Islet precursor cell (in vitro differentiated cells): Measurements from ENCODE around the gene RTL1.

ENCODE experiments used
- DNase-seq: peaks from one replicate; pipeline ENCODE4 v3.0.0-alpha.2; 2018

The RTL1 gene

GRCh38 chr14:100903672-100904185, at the start of gene RTL1:
Gene RTL1 (minus strand): TSS chr14:100903722. CDS start chr14:100884788, 18,934 bp downstream.
- peak; percentile 35 for DNase-seq

- no peak for DNase-seq
Observed at GRCh38 chr14:100950024-100950423, 46.5 kb upstream of the RTL1 start.

DNA sequence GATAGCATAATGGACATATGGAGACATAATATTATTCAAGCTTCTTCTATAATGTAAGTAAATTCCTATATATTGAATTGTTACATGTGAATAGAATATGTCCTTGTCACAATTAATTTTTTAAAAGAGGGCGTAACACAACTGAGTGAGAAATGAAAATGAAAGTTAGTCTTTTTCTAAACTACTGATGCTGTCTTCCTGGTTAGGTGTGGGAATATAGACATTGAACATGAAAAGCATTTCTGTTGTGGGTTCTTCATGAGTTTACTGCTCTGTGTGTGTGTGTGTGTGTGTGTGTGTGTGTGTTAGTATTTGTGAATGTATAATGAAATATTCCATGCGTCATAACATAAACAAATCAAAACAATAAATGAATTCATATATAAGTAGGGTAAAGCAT, 40.5 kb upstream of the RTL1 start:
- DNase-seq, result no peak

- no peak for DNase-seq
Observed at GRCh38 chr14:100930270-100930669, 26.7 kb upstream of the RTL1 start.

DNA sequence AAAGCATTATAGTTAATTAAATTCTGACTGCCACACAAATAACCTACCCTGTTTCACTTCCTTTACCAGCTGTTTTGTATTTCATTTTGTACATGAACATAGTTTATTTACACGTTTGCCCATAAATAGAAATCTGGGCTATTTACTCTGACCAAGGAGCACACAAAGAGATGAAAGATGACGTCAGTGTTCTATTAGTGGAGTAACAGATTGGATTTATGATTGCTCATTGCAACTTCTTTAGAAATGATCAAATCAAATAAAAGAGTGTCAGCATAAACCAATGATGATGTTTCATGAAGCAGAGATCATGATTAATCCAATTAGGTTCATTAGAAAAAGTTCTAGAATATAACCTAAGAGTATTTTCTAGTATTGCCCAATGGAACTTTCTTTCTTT, 12.0 kb upstream of the RTL1 start:
- no peak for DNase-seq

DNA sequence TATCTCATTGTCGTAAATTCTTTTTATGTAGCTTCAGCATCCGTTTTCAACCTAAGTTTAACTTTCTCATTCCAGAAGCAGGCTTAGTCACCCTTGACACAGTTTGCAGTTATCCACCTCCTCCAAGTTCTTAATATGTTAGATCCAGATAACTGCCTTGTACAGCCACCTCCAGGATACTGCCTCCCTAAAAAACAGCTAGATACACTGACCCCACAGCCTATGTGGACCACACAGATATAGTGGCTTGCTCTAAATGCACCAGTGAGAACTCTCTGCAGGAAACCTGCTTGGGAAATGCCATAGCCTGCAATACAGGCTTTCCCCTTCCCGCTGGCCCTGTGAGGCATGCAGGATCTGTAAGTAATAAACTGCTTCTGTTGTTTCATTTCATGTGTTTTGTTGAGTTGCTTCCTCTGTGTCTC, 11.1 kb upstream of the RTL1 start:
- DNase-seq, result no peak

GRCh38 chr14:100911665-100912316, 8.3 kb upstream of the RTL1 start:
- no peak for DNase-seq

DNA sequence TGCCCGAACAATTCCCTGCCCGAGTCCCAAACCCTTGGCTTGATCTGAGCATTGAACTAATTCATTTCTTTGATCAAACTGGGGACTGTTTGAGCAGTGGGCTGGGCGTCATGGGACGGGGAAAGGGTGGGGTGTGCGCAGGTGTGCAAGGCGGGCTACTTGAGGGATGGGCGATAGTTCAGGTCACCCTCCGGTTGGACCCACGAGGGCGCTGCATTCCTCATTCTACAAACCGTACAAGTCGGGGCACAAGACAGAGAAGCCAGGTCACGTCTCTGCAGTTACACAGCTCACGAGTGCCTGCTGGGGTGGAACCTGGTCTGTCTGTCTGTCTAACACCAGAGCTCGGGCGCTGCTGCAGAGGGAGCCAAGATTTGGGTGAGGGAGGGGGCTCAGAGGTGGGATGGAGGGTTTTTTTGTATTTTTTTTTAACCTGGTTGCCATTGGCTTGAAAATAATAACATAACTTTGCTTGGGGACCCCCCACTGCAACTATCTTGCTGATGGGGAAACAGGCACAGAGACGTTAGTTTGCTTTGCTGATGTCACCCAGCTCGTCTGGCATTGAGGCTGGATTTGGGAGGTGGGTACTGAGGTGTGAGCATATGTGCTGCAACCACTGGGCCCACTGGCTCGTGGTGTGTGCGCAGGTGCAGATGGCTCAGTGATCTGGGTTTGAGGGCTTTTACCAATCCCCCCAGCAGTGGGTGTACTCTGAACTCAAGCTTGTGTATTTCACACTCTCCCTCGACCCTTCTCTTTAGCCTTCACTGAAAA, 7.6 kb upstream of the RTL1 start:
- DNase-seq, result no peak

DNA sequence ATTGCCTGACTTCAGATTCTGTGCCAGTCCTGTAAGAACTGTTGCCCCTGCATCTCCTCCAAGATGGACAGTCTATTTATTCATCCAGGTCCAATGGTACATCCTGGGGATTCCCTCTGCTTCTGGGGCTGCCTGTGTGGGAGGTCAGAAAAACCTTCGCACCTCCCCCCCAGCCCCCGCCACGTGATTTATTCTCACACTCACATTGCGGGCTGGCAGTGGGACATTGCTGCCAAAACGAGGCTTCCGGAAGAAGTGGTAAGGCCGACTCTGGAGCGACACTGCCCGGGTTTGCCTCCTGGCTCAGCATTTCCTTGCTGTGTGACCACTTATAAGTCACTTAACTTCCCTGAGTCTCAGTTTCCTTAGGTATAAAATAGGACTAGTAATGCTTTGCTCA, 5.9 kb upstream of the RTL1 start:
- no peak for DNase-seq

GRCh38 chr14:100907240-100907639, 3.7 kb upstream of the RTL1 start:
- DNase-seq, result no peak

GRCh38 chr14:100906420-100906819, 2.9 kb upstream of the RTL1 start:
- DNase-seq, result no peak

DNA sequence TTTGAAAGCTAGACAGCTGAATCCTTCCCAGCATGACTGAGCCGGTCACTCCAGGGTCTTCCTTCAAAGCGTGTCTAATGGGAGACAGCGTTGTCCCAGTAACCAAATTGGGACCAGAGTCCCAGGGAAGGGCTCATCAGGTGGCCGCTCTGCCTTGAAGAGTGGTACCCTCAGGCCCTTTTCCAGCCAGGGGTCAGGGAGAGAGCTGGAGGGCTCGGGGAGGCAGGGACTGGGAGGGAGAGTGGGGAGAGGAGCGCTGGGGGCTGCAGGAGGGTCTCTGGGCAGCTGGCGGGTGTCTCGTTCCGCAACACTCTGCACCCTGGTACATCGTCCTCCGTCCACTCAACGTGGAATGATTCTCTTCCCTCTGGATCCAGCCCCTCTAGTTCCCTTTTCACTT, 1.6 kb upstream of the RTL1 start:
- DNase-seq, result no peak

GRCh38 chr14:100904307-100905087, 975 bp upstream of the RTL1 start:
- DNase-seq, result peak; percentile 80

DNA sequence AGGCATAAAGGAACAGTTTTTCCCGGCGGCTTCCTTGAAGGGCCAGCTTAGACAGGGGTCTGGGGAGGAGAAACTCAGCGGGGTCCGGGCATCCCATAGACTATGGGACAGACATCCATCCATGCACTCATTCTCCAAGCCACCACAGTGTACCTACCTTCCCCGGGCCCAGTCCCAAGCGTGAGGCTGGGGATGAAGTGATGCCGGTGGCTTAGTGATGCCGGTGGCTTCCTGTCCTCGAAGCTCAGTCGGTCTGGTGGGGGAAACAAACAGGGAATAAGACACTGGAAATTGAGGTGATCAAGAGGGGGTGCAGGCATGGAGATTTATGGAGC, 421 bp downstream of the RTL1 start:
- no peak for DNase-seq

GRCh38 chr14:100902295-100903133, 1.0 kb downstream of the RTL1 start:
- DNase-seq, result peak; percentile 59

DNA sequence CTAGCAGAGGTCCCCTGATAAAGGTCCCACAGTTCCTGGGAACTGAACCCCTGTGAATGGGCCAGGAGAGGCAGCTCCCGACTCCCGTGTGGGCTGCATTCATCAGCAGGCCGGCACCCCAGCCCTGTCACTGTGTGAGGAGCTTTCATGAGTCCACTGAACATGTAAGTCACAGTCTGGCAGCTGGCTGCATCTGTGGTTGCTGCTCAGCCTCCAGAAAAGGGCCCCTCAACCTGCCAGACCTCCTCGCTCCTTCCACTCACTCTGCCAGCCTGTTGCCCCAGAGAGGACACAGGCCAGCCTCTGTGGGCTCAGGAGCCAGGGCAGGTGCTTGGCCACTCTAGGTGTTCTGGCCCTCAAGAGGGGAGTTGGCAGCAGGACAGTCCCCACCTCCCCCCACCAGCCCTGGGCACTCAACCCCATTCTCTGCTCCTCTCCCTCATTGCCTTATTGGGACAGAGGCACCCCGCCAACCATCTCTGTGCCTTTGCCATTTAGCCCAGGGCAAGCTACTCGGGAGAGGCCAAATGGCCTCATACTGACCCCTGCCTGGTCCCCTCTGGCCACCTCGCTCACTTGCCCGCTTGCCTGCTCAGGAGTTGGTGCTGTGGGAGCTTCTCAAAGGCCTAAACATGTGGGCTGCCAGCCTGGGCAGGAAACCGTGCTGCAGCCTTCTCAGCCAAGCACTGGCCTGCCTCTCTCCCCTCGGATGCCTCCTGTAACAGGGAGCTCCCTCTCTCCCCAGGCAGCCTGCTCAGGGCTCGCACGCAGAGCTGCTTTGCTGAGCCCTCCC, 1.9 kb downstream of the RTL1 start:
- DNase-seq, result no peak

GRCh38 chr14:100900837-100901390, 2.6 kb downstream of the RTL1 start:
- DNase-seq, result peak; percentile 87

GRCh38 chr14:100899884-100900771, 3.4 kb downstream of the RTL1 start:
- peak; percentile 67 for DNase-seq

- DNase-seq, result peak; percentile 44
Observed at GRCh38 chr14:100898935-100899883, 4.3 kb downstream of the RTL1 start.
